ENCODE measurements around the gene PLSCR1.

Gene PLSCR1, protein sequence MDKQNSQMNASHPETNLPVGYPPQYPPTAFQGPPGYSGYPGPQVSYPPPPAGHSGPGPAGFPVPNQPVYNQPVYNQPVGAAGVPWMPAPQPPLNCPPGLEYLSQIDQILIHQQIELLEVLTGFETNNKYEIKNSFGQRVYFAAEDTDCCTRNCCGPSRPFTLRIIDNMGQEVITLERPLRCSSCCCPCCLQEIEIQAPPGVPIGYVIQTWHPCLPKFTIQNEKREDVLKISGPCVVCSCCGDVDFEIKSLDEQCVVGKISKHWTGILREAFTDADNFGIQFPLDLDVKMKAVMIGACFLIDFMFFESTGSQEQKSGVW

DNA sequence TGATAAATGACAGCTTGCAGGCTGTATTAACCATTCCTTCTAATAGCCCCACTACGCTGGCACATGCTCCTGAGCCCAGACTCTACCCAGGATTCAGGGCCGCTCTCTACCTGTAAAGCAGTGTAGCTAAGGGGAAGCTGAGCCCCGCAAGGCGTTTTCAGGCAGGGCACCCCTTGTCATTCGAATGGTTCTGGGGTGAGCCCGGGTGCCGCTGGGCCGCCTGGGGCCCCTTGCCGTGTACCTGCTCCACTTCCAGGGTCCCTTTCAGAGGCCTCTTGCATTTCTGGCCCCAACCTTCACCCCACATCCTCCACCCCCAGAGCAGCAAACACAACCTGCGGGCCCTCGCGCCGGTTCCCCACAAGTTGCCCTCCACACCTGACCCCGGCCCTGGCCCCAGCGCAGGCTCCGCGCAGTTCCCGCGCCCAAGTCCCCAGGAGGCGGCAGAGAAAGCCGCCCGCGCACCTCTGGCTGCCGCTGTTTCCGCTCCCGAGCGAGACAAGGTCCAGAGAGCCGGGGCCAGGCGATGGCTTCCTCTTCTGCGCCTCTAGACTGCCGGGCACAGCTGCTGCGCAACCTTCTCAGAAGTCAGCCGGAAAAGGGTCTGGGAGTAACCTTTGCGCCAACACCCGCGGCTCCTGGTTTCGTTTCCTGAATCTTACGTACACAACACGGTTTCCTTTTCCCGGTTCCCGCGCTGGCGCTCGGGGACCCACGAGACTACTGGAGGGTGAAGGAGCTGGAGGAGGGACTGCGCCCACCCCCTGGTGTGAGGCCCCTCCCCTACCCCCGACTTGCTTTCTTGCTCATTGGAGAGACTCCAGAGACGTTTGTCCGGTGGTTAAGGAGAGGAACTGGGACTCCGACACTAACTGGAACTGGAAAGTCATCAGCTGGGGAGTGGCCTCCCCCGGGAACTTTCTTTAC lies at the start of gene PLSCR1:
Gene PLSCR1, minus strand, starts transcription at position 606 of the 927 bp plus-strand sequence. CDS start 8,055 bp downstream, outside the sequence.
- DNase-seq, result peak; percentile 89

DNA sequence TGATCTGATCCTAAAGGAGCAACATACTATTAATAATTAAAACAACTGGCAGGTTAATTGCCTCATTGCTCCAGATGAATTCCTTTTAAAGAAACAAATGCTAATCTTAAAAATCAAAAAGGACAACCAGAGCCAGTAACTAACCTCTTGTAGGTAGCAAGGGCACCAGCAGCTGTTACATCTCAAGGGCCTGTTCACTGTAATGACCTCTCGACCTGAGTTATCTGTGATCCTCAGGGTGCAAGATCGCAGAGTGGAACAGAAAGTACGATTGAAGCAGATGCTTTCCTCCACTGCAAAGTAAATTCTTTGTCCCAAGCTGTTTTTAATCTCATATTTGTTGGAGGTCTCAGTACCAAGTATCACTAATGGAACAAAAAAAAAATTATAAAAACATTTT lies 49.4 kb upstream of the PLSCR1 start:
- no peak for DNase-seq

DNA sequence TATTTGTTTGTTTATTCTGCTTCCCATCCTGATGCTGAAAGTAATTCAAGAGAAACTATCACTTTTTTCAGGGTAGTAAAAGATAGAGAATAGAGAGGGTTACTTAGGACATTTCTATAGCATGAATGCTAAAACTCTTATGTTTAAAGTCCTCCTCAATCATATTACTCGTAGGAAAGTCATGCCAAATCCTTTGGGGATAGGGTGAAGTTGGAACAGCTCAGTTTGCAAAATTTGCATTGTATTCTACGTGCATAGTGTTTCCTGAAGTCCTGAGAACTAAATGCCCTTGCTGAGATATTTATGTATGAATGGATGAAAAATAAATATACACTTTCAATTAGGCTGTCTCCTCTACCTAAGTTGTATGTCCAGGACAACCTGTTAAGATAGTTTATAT lies 46.1 kb upstream of the PLSCR1 start:
- no peak for DNase-seq

DNA sequence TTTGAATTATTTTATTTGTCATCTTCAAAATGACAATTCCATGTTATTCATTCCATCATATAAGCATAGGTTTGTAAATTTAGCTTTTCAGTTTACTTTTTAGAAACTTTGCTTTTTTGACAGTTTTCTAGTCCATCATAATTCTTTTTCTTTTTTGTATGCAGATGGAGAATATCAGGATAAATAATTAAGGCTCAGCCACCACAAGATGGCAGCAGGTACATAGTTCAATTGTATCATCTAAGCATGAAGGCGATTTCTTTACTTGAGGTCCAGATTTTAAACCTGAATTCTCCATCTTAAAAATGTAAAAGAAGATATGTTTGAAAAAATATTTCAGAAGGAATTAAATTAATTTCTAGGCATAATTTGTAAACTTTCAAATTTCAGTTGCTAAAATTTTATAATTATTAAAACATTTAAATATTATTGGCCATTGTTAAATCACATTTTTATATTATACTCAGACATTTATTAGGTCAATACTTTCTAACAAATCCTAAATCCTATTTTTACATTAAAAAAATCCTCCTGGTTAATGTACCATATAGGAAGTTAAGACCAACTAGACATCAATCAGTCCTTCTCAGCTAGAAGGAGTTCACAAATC lies 45.6 kb upstream of the PLSCR1 start:
- DNase-seq, result peak; percentile 41

DNA sequence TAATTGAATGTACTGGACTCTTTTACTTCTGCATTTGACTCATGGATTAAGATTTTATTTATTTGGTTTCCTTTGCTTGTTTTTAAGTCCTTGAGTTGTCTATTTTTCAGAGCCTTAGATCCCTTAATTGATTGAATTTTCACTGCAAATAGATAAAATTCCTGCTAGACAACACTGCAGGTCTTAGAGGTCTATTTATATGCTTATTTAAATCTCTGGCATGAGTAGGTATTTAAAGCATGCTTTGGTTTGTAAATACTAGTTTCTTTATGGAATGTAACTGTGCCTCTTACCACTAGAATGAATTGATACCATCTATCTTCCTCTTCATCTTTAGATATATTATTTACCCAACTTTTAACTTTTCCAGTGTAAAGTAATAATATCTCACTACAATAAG lies 40.7 kb upstream of the PLSCR1 start:
- no peak for DNase-seq

DNA sequence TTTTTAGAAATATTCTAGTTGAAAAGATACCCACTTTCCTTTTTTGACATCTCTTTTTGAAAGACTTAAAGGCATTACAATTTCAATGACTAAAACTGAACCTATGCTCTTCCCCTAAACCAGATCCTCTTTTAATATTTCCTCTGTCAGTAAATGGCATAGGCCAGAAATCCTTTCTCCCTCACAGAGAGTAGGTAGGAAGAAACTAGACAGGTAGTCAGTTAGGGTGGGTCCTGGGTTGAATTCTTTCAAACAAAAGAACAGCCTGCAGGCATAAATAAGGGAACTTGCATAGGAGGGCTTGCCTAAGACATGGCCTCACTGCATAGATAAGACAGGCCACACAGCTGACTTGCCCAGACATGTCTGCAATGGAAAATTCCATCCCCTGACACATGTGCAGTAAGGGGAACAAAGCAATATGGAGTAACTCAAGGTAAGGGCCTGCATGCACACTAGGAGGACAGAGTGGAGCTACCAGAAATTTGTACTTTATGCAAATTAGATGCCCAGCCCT lies 37.6 kb upstream of the PLSCR1 start:
- DNase-seq, result no peak

DNA sequence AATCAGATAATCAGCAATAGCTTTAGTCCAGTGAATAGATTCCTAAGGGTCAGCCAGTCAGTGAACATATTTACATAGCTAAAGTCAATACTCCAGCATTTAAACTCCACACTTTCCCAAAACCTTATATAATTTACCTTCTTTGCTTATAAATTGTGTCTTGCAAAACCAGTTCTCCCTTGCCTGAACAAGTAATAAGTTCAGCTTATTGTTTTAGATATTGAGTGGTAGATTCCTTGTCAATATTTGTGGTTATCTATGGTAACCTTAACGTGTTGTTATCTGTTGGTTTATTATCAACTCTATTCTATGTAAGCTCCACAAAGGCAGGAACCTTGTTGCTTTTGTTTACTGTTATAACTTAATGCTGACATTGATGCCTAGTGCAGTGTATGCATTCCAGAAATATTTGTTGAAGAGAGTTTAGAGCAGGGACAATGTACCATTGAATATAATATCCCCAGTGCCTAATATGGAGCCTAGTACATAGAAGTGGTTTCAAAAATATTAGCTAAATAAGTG lies 36.7 kb upstream of the PLSCR1 start:
- DNase-seq, result no peak

DNA sequence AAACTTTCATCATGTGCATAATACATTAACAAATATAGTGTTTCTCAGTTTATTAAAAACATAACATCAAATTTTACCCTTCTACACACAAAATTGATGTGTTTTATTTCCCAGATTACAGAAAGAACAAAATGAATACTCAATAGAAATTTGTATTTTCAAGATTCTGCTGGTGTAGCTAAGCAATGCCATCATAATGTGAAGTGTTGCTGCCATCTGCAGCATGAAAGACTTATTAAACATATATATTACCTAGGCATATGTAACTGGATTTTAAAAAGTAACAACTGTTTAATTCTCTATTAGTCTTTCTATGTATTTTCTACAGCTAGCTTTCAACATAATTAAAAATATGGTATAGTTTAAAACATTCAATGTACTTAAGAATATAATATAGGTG lies 33.3 kb upstream of the PLSCR1 start:
- DNase-seq, result peak; percentile 24

DNA sequence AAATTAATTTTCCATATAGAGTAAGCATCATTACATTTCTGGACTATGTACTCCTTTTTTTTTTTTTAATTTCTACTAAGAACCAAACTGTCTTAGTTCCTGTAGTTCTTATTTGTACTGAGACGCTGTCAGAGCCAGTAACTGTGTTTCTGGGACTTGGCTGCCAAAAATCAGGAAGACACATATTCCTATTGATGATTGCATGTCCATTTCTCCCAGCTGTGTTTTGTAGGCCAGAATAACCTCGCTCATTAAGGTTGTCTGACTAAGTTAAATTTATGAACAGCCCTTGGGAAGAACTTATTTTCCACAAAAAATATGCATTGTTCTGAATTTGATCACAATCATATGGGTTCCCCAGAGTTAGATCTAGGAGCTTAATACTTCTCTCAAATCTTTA lies 31.2 kb upstream of the PLSCR1 start:
- no peak for DNase-seq

DNA sequence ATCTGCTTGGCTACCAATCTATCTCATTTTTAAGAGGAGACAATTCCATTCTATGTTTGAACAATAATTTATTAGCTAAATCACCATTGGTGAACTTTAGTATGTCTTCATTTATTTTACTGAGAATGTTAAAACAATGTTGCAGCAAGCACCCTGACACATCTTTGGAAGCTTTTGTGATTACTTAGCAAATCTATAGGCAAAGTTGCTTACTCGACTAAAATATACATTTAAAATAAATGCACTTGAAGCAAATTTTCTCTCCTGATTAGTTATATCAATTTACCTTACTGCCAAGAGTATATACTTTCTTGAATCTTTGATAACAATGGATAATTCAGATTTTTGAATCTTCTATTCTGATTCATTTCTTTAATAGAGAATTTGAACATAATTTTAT lies 29.8 kb upstream of the PLSCR1 start:
- DNase-seq, result no peak

DNA sequence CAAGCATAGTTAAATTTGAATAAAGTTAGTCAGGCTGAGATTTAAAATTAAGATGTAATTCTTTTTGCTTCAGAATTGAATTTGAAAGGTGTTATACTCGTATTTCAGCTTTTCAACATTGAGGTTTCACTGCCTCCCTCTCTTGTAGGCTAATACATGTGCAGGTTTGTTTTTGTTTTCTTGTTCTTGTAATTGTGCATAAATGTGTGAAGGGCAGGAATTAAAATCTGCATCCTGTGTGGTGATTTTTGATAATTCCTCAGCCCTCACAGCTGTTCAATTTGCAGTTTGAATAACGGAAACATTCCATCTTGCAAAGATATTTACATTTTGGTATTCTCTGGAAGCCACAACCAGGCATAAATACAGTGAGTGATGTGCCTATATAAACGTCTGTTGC lies 24.9 kb upstream of the PLSCR1 start:
- DNase-seq, result no peak

DNA sequence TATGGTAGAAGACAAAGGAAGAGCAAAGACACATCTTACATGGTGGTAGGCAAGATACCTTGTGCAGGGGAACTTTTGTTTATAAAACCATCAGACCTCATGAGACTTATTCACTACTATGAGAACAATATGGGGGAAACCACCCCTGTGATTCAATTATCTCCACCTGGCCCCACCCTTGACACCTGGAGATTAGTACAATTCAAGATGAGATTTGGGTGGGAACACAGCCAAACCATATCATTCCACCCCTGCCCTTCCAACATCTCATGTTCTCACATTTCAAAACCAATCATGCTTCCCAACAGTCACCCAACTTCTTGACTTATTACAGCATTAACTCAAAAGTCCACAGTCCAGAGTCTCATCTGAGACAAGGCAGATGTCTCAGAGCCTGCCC lies 21.7 kb upstream of the PLSCR1 start:
- DNase-seq, result no peak

DNA sequence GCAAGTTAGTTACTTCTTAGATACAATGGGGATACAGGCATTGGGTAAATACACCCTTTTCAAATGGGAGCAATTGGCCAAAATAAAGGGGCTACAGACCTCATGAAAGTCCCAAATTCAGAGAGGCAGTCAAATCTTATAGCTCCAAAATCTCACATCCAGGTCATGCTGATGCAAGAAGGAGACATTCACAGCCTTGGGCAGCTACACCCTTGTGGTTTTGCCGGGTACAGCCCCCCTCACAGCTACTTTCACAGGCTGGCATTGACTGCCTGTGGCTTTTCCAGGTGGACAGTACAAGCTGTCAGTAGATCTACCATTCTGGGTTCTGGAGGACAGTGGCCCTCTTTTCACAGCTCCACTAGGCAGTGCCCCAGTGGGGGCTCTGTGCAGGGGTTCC lies 17.5 kb upstream of the PLSCR1 start:
- DNase-seq, result no peak

DNA sequence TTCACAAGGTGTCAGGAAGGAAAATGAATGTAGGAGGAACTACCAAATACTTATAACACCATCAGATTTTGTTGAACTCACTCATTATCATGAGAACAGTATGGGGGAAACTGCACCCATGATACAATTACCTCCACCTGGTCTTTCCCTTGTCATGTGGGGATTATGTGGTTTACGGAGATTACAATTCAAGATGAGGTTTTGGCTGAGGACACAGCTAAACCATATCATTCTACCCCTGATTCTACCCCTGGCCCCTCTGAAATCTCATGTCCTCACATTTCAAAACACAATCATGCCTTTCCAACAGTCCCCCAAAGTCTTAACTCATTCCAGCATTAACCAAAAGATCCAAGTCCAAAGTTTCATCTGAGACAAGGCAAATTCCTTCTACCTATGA lies 17.1 kb upstream of the PLSCR1 start:
- no peak for DNase-seq

DNA sequence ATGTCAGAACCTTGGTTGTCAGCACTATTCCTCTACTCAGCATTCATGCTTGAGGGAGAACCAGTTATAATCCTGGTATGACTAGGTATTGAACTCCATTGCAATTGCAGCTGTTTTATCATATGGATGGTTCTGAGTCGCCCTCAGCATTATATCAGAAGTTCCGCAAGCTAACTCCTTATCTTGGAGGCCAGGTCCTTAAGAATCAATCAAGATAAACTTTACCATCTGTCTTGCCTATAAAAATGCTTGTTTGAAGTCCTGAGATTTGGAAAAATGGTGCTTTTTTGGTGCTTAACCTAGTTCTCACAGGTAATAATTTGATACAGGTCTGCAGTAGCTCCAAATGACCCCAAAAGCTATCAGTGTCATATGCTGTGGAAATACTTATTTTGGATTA lies 16.3 kb upstream of the PLSCR1 start:
- no peak for DNase-seq

DNA sequence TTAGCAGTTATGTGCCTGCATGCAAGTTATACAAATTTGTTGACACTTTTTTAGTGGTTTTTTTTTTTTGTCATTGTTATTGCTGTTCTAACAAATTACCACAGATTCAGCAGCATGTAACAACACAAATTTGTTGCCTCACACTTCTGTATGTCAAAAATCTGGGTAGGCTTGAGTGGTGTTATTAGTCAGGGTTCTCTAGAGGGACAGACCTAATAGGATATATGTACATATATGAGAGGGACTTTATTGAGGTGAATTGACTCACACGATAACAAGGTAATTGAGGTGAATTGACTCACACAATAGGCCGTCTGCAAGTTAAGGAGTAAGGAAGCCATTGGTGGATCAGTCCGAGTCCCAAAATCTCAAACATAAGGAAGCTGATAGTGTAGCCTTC lies 15.0 kb upstream of the PLSCR1 start:
- no peak for DNase-seq

DNA sequence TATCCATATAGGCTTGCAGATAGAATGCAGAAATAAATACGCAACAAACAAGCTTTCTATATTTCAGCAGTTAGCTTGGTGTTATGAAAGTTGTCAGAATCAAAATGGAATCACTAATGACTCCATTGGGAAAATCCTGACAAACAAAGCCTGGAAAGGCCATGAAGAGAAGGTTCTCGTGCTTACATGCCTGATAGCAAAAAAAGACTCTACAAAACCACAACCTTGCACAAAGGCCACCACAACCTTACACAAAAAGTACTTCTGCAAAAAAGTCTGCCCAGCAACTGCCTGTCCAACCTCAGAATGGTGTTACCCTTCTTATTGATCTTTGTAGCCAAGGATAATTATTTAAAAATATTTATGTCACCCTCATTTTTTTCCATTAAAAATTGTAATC lies 14.4 kb upstream of the PLSCR1 start:
- DNase-seq, result no peak

DNA sequence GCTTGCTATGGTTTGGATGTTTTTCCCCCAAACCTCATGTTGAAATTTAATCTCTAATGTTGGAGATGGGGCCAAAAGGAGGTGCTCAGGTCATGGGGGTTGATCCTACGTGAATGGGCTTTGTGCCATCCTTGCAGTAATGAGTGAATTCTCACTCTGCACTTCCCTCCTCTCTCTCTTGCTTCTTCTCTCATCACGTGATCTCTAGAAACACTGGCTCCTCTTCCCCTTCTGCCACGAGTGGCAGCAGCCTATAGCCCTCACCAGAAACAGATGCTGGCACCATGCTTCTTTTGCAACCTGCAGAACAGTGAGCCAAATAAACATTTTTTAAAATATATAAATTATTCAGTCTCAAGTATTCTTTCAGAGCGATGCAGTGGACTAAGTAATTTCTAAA lies 13.3 kb upstream of the PLSCR1 start:
- DNase-seq, result no peak

DNA sequence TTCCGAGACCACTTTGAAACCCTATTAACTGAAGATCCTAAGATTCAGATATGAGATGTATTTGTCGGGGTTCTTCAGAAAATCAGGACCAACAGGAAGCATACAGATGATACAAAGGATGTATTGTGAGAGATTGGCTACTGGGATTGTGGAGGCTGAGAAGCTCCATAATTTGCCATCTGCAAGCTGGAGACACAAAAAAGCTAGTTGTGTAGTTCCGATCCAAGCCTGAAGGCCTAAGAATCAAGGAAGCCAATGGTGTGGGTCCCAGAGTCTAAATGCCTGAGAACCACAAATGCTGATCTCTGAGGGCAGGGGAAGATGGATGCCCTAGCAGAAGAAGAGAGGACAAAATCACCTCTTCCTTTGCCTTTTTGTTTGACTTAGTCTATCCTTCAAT lies 10.9 kb upstream of the PLSCR1 start:
- DNase-seq, result no peak

DNA sequence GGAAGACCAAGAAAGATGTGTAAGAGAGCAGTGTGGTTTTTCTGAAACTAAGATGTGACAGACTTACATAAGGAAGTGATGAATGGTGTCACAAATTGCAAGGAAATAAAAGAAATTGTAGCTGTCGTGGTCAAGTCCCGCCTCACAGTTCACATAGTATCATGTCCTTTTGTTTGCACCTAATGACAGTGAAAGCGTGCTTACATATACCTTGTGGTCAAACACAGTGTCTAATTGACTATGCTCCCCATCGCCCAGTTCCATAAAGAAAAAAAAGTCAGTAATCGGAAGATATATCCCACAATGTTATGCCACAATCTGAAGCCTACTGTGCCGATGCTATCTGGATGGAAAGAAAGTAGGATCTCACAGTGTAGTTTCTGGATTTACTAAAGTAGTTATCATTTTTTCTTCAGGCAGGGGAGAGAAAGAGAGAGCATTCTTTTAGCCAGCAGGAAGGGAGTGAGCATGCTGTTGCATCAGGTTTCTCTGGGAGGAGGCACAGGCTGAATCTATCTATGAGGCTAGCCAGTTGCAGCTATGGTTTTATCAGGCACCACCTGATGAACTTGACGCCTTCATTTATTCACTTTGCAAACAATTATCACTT lies 9.8 kb upstream of the PLSCR1 start:
- no peak for DNase-seq

DNA sequence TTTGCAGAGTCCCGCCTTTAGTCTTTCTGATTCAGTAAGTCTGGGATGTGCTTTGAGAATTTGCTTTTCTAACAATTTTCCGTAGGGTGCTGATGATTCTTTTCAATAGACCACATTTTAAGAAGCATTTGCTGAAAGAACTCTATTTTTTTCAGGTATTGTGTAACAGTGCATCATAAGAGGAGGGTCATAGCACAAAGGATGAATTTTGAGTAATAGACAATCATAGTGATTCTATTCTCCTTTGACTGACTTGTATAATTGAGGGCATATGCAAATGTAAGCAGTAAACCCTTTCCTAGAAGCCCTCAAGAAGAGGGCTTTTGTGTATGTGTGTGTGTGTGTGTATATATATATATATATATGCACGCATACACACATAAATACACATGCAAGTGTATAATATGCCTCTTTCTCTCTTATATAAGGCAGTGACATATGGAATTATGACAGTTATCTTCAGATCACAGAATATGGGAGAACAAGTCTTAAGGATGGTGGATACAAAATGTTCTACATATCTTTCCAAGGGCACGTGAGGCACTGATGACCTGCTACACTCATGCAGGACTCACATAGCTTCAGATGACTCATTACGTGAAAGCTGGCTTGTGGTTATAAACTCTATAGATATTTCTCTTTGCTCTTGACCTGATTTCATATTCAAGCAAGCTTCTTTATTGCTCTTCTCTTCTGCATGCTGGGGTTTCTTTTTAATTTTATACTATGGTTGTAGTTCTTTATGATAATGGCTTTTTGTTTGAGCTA lies 6.5 kb upstream of the PLSCR1 start:
- DNase-seq, result no peak

DNA sequence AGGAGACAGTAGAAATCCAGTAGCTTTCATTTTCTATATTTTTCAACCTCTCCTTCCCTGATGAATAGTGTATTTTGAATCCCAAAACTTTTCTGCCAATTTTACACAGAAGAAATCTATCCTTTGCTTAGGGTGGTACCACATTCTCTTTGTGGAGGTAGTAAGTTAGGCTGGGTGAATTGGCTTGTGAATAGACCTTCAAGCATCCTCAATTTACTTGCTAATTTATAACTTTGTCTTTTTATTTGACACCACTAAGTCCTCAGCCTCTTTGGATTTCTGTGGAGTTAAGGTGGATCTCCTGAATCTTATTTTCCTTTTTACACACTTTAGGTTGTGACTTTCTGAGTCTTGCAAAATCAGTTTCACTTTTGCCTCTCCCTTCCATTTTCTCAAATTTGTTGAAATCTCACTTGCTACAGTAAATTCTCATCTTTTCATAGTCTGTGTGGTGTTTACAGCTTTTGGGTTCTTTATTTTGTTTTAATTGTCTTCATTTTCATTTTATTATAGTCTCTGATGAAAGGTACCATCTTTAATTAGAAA lies 5.7 kb upstream of the PLSCR1 start:
- no peak for DNase-seq

All from RPMI8226 (cell line).